ENCODE data around the gene SPINK13.
"Not testable (repeated sequence)": the region's sequence is repeated elsewhere in the genome, so short reads cannot be mapped to it uniquely, and the experiment has no call there.

The SPINK13 gene, protein sequence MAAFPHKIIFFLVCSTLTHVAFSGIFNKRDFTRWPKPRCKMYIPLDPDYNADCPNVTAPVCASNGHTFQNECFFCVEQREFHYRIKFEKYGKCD

DNA sequence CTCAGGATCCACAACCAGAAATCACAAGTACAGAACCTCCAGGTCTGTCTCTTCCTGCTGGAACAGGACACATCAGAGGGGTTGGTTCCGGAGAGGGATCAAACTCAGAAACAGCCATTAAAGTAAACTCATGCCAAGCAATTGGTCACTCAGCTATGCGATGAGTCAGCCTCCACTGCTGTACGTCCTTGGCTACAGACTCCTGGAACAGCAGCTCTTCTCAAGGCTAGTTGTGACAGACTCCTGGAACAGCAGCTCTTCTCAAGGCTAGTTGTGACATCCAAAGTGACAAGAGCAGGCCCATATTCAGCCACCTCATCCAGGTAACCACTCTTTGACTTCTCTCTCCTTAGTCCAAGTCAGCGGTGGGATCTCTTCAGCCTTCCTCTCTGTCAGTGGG is at the start of gene SPINK13:
TSS of gene SPINK13 (plus strand) at position 229 of the 400 bp plus-strand sequence. CDS start 1,279 bp downstream, outside the sequence.
- DNase-seq, result no peak

DNA sequence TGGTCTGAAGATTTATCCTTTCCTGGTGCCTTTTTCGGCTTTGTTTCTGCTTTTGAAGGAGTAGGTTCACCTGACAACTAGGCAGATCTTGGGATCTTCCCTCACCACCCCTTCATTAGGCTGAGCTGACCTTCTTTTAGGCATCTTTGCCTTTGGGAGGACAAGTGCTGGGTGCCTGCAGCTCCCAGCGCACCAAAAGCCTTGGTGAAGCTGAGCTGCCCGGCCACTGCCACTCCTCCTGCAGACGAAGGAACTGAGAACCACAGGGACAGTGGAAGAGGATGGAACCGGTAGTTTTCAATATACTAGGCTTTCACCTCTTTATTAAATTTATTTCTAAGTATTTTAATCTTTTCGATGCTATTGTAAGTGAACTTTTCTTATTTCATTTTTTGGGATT is 47.1 kb upstream of the SPINK13 start:
- DNase-seq, result no peak

DNA sequence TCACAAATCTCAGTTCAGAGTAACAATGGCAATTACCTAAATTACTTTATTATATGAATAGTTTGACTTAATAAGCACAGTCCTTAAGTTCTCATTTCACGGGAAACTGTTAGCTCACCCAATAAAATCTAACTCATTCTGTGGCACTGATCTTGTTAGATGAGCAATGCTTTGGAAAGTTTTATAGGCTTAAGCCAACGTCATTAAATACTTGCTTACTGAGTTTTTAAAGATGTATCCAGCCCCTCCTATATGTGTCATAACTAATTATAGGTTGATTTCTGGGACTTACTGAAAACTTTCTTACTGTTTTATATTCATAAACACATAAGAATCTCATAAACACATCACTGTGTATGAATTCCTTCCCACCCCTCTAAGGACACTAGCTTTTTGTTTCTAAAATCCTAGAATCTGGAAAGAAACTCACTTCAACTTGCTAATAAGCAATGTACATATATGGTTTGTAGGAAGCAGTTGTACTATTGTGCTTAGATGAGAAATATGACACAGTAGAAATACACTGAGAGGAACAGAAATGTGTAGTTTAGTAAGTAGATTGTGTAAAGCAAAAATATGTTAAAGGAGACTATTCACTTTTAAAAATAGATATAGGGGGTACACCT is 44.4 kb upstream of the SPINK13 start:
- DNase-seq, result no peak

DNA sequence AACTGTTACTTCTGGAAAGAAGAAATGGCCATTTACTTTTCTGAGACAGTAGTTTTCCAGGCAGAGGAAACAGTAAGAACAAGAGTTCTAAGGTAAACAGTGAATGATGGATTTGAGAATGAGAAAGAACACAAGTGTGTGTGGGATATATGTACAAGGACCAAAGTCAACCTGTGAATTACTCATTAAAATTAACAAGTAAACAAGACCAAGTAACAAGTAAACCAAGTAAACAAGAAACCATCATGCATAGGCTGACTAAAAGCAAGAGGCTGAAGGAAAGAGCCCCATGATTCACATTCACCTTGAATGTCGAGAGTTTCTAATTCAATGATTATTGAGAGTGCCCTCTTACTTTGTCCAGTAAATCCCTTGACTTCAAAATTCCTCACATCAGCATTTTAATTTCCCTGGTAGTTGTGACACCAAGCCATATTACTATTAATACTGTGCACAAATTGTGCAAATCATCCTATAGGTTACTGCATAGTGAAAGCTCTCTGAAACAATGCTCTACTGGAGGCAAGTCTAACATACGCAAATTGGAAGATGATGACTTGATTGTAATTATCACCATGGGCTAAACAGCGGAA is 40.1 kb upstream of the SPINK13 start:
- no peak for DNase-seq

DNA sequence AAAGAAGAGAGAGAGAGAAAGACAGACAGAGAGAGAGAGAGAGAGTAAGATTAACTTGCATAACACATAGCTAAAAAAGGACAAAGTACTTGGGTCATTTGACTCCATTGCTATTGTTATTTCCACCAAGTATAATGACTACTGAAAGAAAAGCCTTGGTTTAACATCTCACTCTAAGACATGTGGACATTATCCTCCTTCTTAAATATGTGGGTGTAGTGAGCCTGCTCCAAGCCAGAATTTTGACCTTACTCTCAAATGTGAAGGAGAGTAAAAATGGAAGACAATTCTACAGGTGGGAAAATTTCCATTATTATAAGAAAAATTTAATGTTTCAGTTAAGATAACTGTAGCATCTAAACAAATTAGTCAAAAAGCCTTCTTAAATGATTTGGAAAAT is 38.8 kb upstream of the SPINK13 start:
- DNase-seq, result no peak

DNA sequence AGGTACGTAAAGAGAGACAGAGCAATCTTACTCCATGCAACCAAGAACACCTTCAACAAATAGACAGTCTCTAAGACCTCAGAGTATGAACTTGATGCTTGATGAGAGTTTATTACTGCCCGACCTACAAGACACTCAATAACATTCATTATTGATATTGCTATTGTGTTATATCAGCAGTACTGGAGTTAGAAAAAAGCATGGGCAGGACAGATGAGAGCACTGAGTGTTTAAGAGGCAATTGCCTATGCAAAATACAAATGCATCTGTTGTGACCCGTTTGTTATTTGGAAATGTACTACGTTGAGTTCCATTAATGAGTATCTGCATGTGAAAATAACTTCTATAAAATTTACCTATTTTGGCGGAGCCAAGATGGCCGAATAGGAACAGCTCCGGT is 38.4 kb upstream of the SPINK13 start:
- DNase-seq, result no peak

DNA sequence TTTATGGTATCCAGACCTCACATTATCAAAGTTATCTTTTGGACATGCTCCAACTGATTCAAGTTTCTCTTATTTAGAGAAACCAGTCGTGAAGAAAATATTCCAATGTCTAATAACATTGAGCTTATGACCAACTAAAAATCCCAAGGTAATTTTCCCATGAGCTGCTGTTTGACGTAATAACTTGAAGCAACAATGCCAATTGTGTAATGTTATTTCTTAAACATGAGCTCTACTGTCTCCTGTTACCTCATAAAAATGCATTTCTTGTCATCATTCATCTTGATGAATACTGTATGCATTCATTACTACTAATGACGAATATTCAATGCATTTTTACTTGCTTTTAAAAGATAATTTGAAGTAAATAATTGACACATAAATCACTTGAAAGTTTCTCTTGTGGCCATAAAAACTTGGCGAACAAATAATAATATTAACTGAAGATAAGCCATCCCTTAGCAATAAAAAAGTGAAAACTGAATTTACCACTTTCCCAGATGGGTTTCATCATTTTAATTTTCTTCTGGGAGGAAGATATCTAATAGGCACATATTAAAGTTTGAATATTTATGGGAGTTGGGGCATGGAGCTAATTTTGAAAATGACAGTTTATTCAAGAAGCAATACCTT is 30.7 kb upstream of the SPINK13 start:
- DNase-seq, result no peak

DNA sequence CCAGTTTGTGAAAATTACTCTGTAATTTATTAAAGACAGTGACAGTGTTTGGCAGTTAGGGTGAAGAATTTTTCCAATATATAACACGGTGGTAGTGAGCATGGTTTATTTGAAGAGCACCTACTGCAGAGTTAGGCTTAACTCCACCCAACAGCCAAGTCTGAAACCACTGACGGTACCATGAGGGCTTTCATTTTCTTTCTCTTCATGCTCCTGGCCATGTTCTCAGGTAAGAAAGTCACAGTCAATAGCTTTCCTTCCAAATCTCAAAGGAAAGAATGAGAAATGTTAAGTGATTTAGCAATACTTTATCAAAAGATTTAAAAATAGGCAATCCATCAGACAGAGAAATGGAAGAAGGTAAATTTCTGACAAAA is 30.2 kb upstream of the SPINK13 start, which contains the start of gene MARCOL:
TSS of gene MARCOL (plus strand) at position 108 of the 377 bp plus-strand sequence. CDS start at position 181, 73 bp downstream.
- no peak for DNase-seq

DNA sequence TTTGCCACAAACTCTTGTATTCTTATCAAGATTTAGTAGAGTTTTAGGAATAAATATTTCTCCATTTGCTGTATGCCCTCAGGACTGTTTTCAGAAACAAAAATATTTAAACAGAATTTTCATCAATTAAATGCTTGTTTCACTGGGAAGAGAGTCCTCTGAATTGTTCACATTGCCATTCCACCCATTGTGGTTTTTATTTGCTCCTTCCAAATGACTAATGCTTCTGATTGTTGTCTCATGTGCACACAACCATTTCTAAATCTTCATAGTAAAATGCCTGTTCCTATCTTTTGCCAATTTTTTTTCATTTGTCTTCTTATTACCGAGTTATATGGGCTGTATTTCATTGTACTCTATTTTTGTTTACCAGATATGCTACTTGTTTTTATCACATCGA is 19.7 kb upstream of the SPINK13 start:
- no peak for DNase-seq

DNA sequence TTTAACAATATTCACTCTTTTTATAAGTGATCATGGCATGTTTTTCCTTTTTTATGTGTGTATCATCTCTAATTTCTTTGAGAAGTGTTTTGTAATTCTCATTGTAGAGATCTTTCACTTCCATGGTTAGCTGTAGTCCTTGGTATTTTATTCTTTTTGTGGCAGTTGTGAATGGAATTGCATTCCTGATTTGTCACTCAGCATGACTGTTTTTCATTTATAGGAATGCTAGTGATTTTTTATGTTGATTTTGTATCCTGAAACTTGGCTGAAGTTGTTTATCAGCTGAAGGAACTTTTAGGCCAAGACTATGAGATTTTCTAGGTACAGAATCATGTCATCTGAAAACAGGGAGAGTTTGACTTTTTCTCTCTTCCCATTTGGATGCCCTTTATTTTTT is 13.1 kb upstream of the SPINK13 start:
- DNase-seq, result no peak

DNA sequence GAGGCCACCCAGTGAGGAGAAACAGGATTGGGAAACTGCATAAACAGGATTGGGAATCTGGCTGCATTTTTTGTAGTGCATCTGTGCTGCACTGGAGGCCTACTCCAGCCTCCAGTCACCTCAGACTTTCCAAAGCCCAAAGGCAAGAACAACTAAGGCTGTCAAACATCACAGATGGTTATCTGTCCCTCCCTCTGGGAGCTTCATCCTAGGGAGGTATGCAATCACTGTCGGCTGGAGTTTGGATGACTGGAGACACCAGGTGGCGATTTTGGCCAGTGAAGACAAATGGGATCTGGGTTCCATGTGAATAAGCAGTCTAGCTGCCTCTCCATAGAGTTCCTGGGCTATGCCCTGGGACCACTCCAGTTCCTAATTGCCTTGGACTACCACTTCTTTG is 9.3 kb upstream of the SPINK13 start:
- no peak for DNase-seq

DNA sequence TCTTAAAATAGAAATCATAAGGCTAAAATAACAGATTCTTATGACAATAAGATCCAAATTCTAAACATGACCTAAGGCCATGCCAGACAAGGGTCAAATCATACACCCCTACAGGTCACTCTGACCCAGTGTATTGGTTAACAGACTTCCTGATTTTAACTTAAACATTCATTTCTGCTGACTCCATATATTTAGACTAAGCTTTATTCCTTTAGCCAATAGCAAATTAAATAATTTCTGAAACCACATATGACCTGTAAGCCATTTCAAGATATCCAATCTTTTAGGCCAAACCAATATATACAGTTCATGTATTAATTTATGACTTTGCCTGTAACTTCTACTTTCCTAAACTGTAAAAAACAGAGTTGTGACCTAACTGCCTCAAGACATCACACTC is 7.4 kb upstream of the SPINK13 start:
- no peak for DNase-seq

DNA sequence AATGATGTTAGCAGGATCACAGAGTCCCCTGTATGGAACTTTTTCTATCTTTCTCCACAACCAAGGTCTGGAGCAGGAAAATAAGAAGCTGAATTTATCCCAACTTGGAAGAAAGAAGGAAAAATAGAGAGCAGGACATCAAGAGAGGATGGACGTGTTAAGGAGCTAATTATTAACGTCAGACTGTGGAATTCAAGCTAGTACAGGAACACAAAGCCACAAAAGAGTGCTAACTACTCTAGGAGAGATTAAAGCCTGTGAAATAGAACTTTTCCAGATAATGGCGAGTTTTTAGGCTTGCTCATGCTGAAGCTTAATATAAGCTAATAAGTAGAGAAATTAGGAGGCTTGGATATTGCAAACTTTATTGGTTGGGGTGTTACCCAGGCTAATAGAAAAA is 632 bp upstream of the SPINK13 start:
- DNase-seq, result no peak

DNA sequence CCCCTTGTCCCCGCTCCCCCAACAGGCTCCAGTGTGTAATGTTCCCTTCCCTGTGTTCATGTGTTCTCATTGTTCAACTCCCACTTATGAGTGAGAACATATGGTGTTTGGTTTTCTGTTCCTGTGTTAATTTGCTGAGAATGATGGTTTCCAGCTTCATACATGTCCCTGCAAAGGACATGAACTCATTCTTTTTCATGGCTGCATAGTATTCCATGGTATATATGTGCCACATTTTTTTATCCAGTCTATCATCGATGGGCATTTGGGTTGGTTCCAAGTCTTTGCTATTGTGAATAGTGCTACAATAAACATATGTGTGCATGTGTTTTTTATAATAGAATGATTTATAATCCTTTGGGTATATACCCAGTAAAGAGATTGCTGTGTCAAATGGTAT is 6.5 kb downstream of the SPINK13 start:
- not testable (repeated sequence) for DNase-seq

DNA sequence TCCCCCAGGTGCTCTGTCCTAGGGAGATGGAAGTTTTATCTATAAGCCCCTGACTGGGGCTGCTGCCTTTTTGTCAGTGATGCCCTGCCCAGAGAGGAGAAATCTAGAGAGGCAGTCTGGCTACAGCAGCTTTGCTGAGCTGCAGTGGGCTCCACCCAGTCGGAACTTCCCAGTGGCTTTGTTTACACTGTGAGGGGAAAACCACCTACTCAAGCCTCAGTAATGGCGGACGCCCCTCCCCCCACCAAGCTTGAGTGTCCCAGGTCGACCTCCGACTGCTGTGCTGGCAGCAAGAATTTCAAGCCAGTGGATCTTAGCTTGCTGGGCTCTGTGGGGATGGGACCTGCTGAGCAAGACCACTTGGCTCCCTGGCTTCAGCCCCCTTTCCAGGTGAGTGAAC is 12.3 kb downstream of the SPINK13 start:
- not testable (repeated sequence) for DNase-seq

DNA sequence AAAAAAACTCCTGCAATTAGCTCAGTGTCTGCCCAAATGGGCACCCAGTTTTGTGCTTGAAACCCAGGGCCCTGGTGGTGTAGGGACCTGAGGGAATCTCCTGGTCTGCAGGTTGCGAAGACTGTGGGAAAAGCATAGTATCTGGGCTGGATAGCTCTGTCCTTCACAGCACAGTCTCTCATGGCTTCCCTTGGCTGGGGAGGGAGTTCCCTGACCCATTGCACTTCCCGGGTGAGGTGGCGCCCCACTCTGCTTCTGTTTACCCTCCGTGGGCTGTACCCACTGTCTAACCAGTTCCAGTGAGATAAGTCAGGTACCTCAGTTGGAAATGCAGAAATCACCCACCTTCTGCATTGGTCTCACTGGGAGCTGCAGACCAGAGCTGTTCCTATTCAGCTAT is 12.7 kb downstream of the SPINK13 start:
- DNase-seq, result not testable (repeated sequence)

DNA sequence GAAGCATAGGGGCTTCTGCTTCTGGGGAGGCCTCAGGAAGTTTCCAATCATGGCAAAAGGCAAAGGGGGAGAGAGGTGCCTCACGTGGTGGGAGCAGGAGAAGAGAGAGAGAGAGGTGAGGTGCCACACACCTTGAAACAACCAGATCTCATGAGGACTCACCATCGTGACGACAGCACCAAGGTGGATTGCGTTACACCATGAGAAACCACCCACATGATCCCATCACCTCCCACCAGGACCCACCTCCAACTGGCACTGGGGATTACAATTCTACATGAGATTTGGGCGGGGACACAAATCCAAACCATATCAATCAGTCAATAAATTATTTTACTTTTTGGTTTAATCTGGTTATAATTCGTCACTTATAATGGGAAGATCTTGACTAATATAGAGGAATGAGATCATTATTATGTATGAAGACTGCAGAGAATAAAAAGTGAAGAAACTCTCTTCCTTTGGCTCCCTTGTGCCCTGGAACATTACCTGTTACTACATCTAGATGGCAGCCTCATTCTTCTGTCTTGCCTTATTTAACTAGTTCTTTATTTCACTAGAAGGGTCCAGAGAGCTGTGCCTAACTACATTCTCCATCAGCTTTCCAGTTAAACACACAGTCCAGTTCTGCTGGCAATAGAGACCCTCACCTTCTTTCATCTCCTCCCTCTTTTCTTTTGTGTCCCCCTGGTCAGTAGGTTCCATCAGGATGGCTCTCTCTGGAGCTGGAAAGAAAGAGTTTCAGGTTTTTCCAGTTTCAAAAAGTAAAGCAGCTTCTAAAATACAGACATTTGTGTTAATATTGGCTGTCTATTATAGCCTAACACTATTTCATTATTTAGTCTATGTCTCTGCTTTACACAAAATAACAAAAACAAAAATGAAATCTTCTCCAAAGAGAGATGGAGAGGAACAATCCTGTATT is 21.9 kb downstream of the SPINK13 start:
- peak in 1 of 14 donors; percentile 1 for DNase-seq

DNA sequence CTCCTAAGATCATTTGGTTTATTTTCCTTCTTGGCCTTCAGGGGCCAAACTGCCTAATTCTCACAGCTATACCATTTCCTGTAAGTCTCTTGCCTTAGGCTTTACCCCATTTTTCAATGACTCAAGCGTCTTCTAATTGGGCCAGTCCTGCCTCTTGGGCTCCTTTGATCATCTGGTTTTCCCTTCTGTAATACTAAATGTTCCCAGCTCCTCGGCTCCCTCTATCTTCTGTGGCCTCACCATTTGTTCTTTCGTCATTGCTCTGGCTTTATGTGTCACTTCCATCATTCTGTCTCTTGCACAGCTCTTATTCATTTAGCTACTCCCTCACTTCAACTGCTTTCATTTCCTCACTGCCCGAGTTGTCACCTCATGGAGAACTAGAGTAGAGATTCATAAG is 29.1 kb downstream of the SPINK13 start:
- DNase-seq, result no peak

DNA sequence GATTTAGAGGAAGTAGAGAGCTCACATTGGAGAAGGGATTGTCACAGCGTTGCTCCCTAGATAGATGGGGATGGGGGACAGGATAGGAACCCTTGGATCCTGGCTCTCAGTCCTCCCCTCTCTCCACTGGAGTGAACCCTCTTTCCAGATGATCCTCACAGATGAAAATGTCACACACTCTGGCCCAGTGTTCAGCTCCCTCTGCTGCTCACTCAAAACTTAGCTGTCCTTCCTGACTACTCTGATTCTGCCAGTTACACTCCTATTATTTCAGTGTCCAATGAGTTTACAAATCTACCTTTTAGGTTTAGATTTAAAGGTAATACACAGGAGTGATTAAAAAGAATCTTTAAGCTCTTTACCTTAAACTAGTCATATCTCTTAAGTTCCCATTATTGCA is 37.9 kb downstream of the SPINK13 start:
- no peak for DNase-seq

DNA sequence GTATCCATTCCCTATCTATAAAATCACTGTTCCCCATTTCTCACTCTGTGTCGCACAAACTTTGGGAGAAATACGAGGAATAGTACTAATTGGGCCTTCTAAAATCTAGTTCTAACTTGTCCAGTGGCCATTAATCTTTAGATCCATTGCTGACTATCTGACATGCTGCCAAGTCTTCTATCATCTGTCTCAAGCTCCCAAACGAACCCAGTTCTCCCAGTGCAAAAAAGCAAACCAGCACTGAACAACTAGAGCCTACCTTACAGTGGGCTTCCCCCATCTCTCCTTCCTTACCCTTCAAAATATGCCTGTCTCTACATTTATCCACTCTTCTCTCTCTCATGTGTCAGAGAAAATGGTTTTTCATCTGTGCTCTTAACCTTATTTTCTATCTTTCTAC is 40.4 kb downstream of the SPINK13 start:
- DNase-seq, result no peak

DNA sequence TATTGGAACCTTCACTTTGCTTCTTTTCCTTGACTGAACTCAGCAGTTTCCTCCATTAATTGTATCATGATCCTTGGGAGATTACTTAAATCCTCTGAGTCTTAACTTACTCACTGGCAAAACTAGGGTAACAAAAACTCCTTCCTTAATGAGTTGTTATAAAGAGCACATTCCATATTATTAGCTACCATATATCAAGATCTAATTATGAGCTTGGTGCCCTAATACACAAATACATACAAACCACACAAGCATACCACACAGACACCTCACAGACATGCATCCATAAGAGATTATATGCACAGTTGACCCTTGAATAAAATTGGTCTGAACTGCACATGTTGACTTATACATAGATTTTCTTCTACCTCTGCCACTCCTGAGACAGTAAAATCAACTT is 41.2 kb downstream of the SPINK13 start:
- DNase-seq, result no peak

DNA sequence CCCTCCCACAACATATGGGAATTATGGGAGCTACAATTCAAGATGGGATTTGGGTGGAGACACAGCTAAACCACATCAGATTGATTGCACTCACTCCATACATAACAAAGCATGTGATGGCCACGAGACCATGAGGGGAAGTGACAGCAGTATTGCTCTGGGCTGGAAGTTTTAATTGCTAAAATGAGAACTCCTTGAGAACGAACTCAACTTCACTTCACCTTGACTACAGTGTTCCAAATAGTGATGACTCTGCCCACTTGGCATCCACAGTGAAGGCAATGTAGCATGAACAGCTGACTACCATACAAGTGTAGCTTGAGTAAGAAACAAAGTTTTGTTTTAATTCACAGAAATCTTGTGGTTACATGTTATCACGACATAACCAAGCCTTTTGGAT is 42.9 kb downstream of the SPINK13 start:
- no peak for DNase-seq

DNA sequence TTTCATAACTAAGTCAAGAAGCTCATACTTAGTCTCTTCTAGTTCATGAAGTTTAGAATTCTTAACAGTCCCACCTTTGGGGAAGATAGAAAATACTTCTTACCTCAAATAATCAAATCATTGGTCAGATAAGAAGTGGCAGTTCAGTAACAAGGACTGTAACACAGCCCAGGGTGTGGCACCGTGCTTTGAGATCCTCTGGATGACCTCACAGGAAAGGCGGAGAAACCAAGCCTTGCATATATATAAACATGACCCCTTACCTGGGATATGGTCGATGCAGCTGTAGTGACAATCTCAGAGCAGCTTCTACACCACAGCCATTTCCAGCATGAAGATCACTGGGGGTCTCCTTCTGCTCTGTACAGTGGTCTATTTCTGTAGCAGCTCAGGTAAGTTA is 43.6 kb downstream of the SPINK13 start, which contains the start of gene SPINK7:
TSS of gene SPINK7 (plus strand) at position 271 of the 400 bp plus-strand sequence. CDS start at position 332, 61 bp downstream.
- no peak for DNase-seq
